GM10248 (cell line): ENCODE results near the gene IKZF2.

Experiments used
- CTCF ChIA-PET: fragments of 300-600 bp; sonication (Branson Sonifier 250); formaldehyde crosslinking; extraction: SDS; loops from one replicate; lab custom pipeline; 2021; ENCODE audit warnings: antibody characterized with exemption; lab: Yijun Ruan, JAX
- POLR2A ChIA-PET: fragments of 350-650 bp; sonication (Branson Sonifier 250); formaldehyde crosslinking; extraction: SDS; loops from one replicate; lab custom pipeline; 2020; ENCODE audit warnings: antibody characterized with exemption; lab: Yijun Ruan, JAX
- DNase-seq: peaks from one replicate; pipeline ENCODE4 v3.0.0; 2012; ENCODE audit errors: extremely low spot score
- CTCF ChIP-seq: IDR thresholded peaks from 2 replicates; pipeline ENCODE4 v1.5.1; 2012; ENCODE audit warnings: mild to moderate bottlenecking, low read depth; ENCODE audit errors: extremely low read depth, missing control alignments, control extremely low read depth

Gene IKZF2

GRCh38 chr2:213151437-213152064 lies at the start of gene IKZF2:
TSS of gene IKZF2 (minus strand) at chr2:213151612. CDS start at chr2:213148629, 2,983 bp downstream.
- ChIA-PET POLR2A (interaction anchor here (1.0 kb wide), 1 partner anchor 134 kb away, joined by 6 read pairs; no protein-coding TSS in a partner anchor), CTCF (interaction anchor here (1.0 to 3.2 kb wide), 10 partner anchors 9 to 134 kb away, joined by 3 to 32 read pairs (median 3); no protein-coding TSS in a partner anchor)
- no peak for TF ChIP-seq CTCF
- peak; percentile 75 for DNase-seq

- no peak for TF ChIP-seq CTCF
- ChIA-PET CTCF (interaction anchor here (0.9 kb wide), 1 partner anchor 13 kb away, joined by 4 read pairs; no protein-coding TSS in a partner anchor), POLR2A (no interaction called here)
- DNase-seq = no peak
Observed at GRCh38 chr2:213199871-213200270, 48.5 kb upstream of the IKZF2 start.

- TF ChIP-seq CTCF = no peak
- ChIA-PET POLR2A (no interaction called here), CTCF (interaction anchor here (1.1 to 2.3 kb wide), 8 partner anchors 9 to 35 kb away, joined by 3 to 9 read pairs (median 4); no protein-coding TSS in a partner anchor)
- DNase-seq = no peak
Observed at GRCh38 chr2:213189001-213189899, 37.8 kb upstream of the IKZF2 start.

- ChIA-PET POLR2A (no interaction called here), CTCF (interaction anchor here (1.1 to 2.3 kb wide), 5 partner anchors 9 to 34 kb away, joined by 3 to 9 read pairs (median 4); no protein-coding TSS in a partner anchor)
- TF ChIP-seq CTCF = no peak
- DNase-seq = no peak
Observed at GRCh38 chr2:213188533-213188867, 37.1 kb upstream of the IKZF2 start.

GRCh38 chr2:213187833-213188532 lies 36.6 kb upstream of the IKZF2 start:
- TF ChIP-seq CTCF = no peak
- ChIA-PET POLR2A (no interaction called here), CTCF (interaction anchor here (1.1 to 2.3 kb wide), 4 partner anchors 15 to 33 kb away, joined by 3 to 9 read pairs (median 4); no protein-coding TSS in a partner anchor)
- DNase-seq = no peak

- ChIA-PET POLR2A (no interaction called here), CTCF (interaction anchor here (1.6 to 2.9 kb wide), 2 partner anchors 14 to 23 kb away, joined by 4 to 20 read pairs; no protein-coding TSS in a partner anchor)
- DNase-seq = no peak
- TF ChIP-seq CTCF = no peak
Observed at GRCh38 chr2:213187386-213187785, 36.0 kb upstream of the IKZF2 start.
